ENCODE data around the gene NOBOX.
"Not testable (repeated sequence)": the region's sequence is repeated elsewhere in the genome, so short reads cannot be mapped to it uniquely, and the experiment has no call there.

The NOBOX gene

GRCh38 chr7:144351667-144352066, 51.8 kb downstream of the NOBOX start:
- H3K27ac ChIP-seq; CTCF ChIA-PET; DNase-seq (ENCODE audit: low spot score); POLR2A ChIA-PET (ENCODE audit: low non-redundant PET): not testable (repeated sequence)

- DNase-seq (ENCODE audit: low spot score); H3K27ac ChIP-seq; CTCF ChIA-PET; POLR2A ChIA-PET (ENCODE audit: low non-redundant PET): not testable (repeated sequence)
These were observed 54.9 kb downstream of the NOBOX start for GRCh38 chr7:144348625-144349024.
